ENCODE results near the gene HPS4. TPM values are rescaled to one million over a fixed set of nuclear protein-coding genes. Genes with fewer than 3 reads are reported as not detected.

HPS4 gene
- total RNA-seq, 2 experiments from 2014 or later = 61.6 to 67.0 TPM

DNA sequence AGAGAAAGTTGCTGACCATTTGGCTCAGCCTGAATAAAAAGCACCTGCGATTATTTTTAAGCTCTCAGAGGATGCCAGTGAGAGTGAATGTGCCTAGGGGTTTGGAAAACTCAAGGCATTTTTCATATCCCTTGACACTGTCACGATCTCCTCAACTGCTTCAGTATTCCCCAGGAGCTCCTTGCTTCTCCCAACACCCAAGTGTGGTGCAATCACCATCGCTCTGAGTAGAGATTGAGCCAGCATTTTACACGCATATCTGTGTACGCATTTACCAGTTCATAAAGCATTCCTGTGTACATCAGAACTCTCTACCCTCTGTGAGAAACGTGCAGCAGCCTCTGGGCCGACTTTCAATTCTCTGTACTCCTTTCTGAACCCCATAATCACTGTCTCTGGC lies 1.4 kb upstream of the HPS4 start:
- H3K27me3 ChIP-seq (ENCODE audit: control insufficient read depth in 1 of 2, insufficient read depth in 2 of 2, low read length in 2 of 2) = no peaks in the 10 kb centered on the region
- peak overlapping the region in 1 of 2 donors; percentile 84 for H3K27ac ChIP-seq (ENCODE audit: low read depth in 1 of 2, low read length in 2 of 2)
- no peak overlapping the region for H3K4me3 ChIP-seq (ENCODE audit: low read length)
- intact Hi-C loops (cut with DNase I, micrococcal nuclease) = no loop called here
- ChIA-PET CTCF (interaction anchor here (0.9 kb wide), 1 partner anchor 24 kb away, joined by 3 read pairs; no protein-coding TSS in a partner anchor), POLR2A (interaction anchor here (0.6 to 4.1 kb wide), 10 partner anchors 10 to 188 kb away, joined by 3 to 71 read pairs (median 20); partner anchors contain the start of genes ASPHD2 and TFIP11)
- H3K4me3 Mint-ChIP-seq = peak overlapping the region; percentile 77
- TF ChIP-seq, protein P1, sequence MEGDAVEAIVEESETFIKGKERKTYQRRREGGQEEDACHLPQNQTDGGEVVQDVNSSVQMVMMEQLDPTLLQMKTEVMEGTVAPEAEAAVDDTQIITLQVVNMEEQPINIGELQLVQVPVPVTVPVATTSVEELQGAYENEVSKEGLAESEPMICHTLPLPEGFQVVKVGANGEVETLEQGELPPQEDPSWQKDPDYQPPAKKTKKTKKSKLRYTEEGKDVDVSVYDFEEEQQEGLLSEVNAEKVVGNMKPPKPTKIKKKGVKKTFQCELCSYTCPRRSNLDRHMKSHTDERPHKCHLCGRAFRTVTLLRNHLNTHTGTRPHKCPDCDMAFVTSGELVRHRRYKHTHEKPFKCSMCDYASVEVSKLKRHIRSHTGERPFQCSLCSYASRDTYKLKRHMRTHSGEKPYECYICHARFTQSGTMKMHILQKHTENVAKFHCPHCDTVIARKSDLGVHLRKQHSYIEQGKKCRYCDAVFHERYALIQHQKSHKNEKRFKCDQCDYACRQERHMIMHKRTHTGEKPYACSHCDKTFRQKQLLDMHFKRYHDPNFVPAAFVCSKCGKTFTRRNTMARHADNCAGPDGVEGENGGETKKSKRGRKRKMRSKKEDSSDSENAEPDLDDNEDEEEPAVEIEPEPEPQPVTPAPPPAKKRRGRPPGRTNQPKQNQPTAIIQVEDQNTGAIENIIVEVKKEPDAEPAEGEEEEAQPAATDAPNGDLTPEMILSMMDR (IDR thresholded peaks at IDR 0.05) = no peak
- H3K9me3 ChIP-seq (ENCODE audit: control insufficient read depth in 1 of 2, insufficient read depth in 1 of 2, low read length in 2 of 2) = no peaks in the 10 kb centered on the region
- H3K27ac Mint-ChIP-seq = peak overlapping the region; percentile 94
- no peaks in the 10 kb centered on the region for H3K27me3 Mint-ChIP-seq
- H3K4me1 ChIP-seq (ENCODE audit: insufficient read depth, low read length) = peaks cover 45% of the 10 kb centered on the region
- ATAC-seq (ENCODE audit: poor library complexity) (no peak), DNase-seq (no peak)
- peaks cover 60% of the 10 kb centered on the region for H3K4me1 Mint-ChIP-seq (ENCODE audit: low read depth)
- H3K36me3 Mint-ChIP-seq (ENCODE audit: low read depth) = peaks cover 51% of the 10 kb centered on the region
- H3K36me3 ChIP-seq (ENCODE audit: insufficient read depth, low read length) = peaks cover 29% of the 10 kb centered on the region
- H3K9me3 Mint-ChIP-seq = no peaks in the 10 kb centered on the region

DNA sequence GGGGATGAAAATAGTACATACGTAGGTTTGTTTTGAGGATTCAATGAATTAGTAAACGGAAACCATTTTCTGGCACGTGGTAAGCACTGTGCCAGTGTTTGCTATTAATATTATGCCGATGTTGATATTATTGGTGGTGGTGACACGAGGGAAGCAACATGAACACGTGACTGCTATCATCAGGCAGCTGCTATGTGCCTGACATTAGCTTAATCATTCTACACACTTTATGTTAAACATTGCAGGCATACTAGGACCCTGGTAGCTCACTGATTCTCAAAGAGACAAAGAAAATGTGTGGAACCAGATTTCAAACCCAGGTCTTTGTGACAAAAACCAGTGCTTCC lies 750 bp upstream of the HPS4 start:
- H3K4me3 ChIP-seq (ENCODE audit: low read length) = peak overlapping the region; percentile 76

DNA sequence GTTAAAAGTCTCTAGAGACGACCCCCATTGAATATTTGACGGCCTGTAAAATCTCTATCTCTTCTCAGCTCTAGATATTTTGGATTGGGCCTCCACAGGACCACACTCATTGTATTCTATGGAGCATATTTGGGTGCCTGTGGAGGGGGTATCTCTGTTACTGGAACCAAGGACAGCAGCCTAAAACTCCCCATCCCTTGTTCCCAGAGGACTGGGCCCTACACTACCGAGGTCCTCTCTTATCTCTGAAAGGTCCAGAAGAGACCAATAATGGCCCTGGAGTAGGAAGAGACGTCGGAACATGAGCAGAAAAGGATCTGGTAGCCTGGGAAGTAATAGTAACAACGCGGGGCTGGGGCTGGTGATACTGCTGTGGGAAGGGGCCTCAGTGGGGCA lies 542 bp downstream of the HPS4 start:
- no peaks in the 10 kb centered on the region for H3K27me3 ChIP-seq (ENCODE audit: control insufficient read depth in 1 of 2, insufficient read depth in 2 of 2, low read length in 2 of 2)
- DNase-seq (no peak), ATAC-seq (ENCODE audit: poor library complexity) (no peak)
- peaks cover 59% of the 10 kb centered on the region for H3K4me1 ChIP-seq (ENCODE audit: insufficient read depth, low read length)
- peak overlapping the region; percentile 76 for H3K4me3 ChIP-seq (ENCODE audit: low read length)
- intact Hi-C loops (cut with DNase I, micrococcal nuclease) = loop anchor here (1.0 to 5.0 kb wide), 6 partner anchors 29 to 1434 kb away; partner anchors contain the start of genes TPST2 (in 2 of the 2), ASPHD2 (in 1 of the 2), PITPNB (in 1 of the 2) and TFIP11 (in 1 of the 2)
- peaks cover 9% of the 10 kb centered on the region for H3K36me3 ChIP-seq (ENCODE audit: insufficient read depth, low read length)
- TF ChIP-seq, protein P1 (IDR thresholded peaks at IDR 0.05) = no peak
- Mint-ChIP-seq H3K36me3 (ENCODE audit: low read depth) (peaks cover 46% of the 10 kb centered on the region), H3K4me1 (ENCODE audit: low read depth) (peaks cover 75% of the 10 kb centered on the region), H3K9me3 (no peaks in the 10 kb centered on the region), H3K27me3 (no peaks in the 10 kb centered on the region), H3K4me3 (peak overlapping the region; percentile 97), H3K27ac (peak overlapping the region; percentile 94)
- H3K9me3 ChIP-seq (ENCODE audit: control insufficient read depth in 1 of 2, insufficient read depth in 1 of 2, low read length in 2 of 2) = no peaks in the 10 kb centered on the region
- CTCF ChIA-PET = interaction anchor here (0.9 to 1.2 kb wide), 2 partner anchors 29 to 191 kb away, joined by 3 to 5 read pairs; partner anchors contain the start of gene TFIP11
- H3K27ac ChIP-seq (ENCODE audit: low read depth in 1 of 2, low read length in 2 of 2) = peak overlapping the region; percentile 86 to 92
- POLR2A ChIA-PET = interaction anchor here (0.8 to 4.1 kb wide), 24 partner anchors 12 to 1436 kb away, joined by 3 to 71 read pairs (median 5); partner anchors contain the start of genes ASPHD2, MIAT, PITPNB and TFIP11

More for the DNA sequence above, 750 bp upstream of the HPS4 start:
- H3K27ac Mint-ChIP-seq = peak overlapping the region; percentile 94
- intact Hi-C loops (cut with DNase I, micrococcal nuclease) = loop anchor here in 1 of 2 experiments (5.0 kb wide), 1 partner anchor 1433 kb away; the partner anchor contains the start of gene PITPNB
- peaks cover 22% of the 10 kb centered on the region for H3K36me3 ChIP-seq (ENCODE audit: insufficient read depth, low read length)
- ChIA-PET CTCF (interaction anchor here (0.6 to 1.2 kb wide), 3 partner anchors 19 to 28 kb away, joined by 3 to 5 read pairs (median 3); partner anchors contain the start of gene TFIP11), POLR2A (interaction anchor here (1.0 to 4.1 kb wide), 16 partner anchors 11 to 1435 kb away, joined by 3 to 71 read pairs (median 8); partner anchors contain the start of genes ASPHD2, MIAT, PITPNB and TFIP11)
- H3K27me3 ChIP-seq (ENCODE audit: control insufficient read depth in 1 of 2, insufficient read depth in 2 of 2, low read length in 2 of 2) = no peaks in the 10 kb centered on the region
- H3K9me3 Mint-ChIP-seq = no peaks in the 10 kb centered on the region
- peak overlapping the region; percentile 97 for H3K4me3 Mint-ChIP-seq
- H3K27me3 Mint-ChIP-seq = no peaks in the 10 kb centered on the region
- peak; percentile 14 for ATAC-seq (ENCODE audit: poor library complexity)
- H3K4me1 Mint-ChIP-seq (ENCODE audit: low read depth) = peaks cover 67% of the 10 kb centered on the region
- H3K4me1 ChIP-seq (ENCODE audit: insufficient read depth, low read length) = peaks cover 51% of the 10 kb centered on the region
- TF ChIP-seq, protein P1 (IDR thresholded peaks at IDR 0.05) = no peak
- H3K27ac ChIP-seq (ENCODE audit: low read depth in 1 of 2, low read length in 2 of 2) = peak overlapping the region; percentile 84 to 86
- H3K36me3 Mint-ChIP-seq (ENCODE audit: low read depth) = peaks cover 51% of the 10 kb centered on the region
- peak in 4 of 14 experiments; percentile 15 to 69 (median 50) for DNase-seq
- H3K9me3 ChIP-seq (ENCODE audit: control insufficient read depth in 1 of 2, insufficient read depth in 1 of 2, low read length in 2 of 2) = no peaks in the 10 kb centered on the region

All from CD4-positive, alpha-beta T cell (primary cell).